ACC112 (cell line): ENCODE results near the gene RAP1GAP.

Source experiments
- H2AFZ ChIP-seq: fragments of 200-600 bp; sonication (generic); one replicate; pipeline ENCODE4 v1.6.0; 2017; ENCODE audit warnings: antibody characterized with exemption, low read length; ENCODE audit not compliant: unreplicated experiment
- H3K27ac ChIP-seq: fragments of 200-600 bp; sonication (generic); 2 replicates; pipeline ENCODE4 v1.5.1; 2014; ENCODE audit warnings: low read depth, mild to moderate bottlenecking, antibody characterized with exemption, low read length, moderate library complexity
- H3K27me3 ChIP-seq: fragments of 200-600 bp; sonication (generic); 2 replicates; pipeline ENCODE4 v1.6.1; 2014; ENCODE audit warnings: mild to moderate bottlenecking, antibody characterized with exemption, low read length, moderate library complexity, mixed read lengths; ENCODE audit not compliant: insufficient read depth
- H3K36me3 ChIP-seq: fragments of 200-600 bp; sonication (generic); 2 replicates; pipeline ENCODE4 v1.6.1; 2016; ENCODE audit warnings: mild to moderate bottlenecking, antibody characterized with exemption, low read length, moderate library complexity, mixed read lengths; ENCODE audit not compliant: insufficient read depth
- H3K4me1 ChIP-seq: fragments of 200-600 bp; sonication (generic); one replicate; pipeline ENCODE4 v1.6.1; 2016; ENCODE audit warnings: low read length, mixed read lengths; ENCODE audit not compliant: insufficient read depth, unreplicated experiment, control insufficient read depth
- H3K4me3 ChIP-seq: fragments of 200-600 bp; sonication (generic); 2 replicates; pipeline ENCODE4 v1.5.1; 2014; ENCODE audit warnings: mild to moderate bottlenecking, low read depth, low read length
- H3K79me2 ChIP-seq: fragments of 200-600 bp; sonication (generic); one replicate; pipeline ENCODE4 v1.6.0; 2016; ENCODE audit warnings: low read length; ENCODE audit not compliant: control insufficient read depth, unreplicated experiment, insufficient read depth

The RAP1GAP gene

DNA sequence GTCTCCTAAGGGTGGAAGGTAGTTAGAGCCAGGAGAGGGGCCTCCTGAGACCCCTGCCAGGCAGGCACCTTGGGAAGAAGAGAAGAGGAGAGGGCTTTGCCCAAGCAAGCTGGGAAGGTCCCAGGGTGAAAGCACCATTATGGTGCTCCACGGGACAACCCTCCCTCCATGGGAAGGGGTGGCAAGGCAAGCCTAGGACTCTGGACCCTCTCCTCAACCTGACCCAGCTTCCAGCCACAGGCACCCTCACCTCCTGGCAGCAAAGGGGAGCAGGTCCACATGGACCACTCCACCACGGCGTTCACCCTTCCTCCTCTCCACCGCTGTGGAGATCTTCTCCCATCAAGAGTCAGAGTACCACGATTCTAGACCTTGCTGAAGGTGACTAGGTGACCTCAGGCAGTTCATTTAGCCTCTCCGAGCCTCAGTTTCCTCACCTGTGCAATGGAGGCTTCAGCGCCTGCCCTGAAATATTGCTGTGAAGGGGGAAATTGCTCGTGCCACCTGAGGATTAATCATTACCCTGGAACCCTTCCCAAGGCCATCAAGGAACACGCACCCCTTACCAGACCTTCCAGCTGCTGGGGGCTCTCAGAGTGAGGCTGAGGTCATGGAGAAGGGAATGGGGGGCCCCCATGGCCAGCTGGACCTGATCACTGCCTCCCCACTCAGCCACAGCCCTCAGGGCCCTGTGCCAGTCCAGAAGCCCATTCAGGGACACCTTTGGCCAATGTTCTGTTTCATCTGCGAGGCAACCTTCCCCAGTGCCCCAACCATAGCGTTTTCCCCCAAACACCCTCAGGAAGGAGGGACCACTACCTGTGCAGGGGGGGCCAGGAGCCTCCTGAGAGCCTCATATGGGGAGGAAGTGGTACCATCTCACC is 1.6 kb downstream of the RAP1GAP start:
- no peaks in the 10 kb centered on the region for H3K79me2 ChIP-seq
- peaks cover 36% of the 10 kb centered on the region for H3K27me3 ChIP-seq
- H2AFZ ChIP-seq, result no peak overlapping the region
- H3K4me3 ChIP-seq, result no peak overlapping the region
- peaks cover 16% of the 10 kb centered on the region for H3K4me1 ChIP-seq
- H3K36me3 ChIP-seq, result no peaks in the 10 kb centered on the region
- H3K27ac ChIP-seq, result no peak overlapping the region

DNA sequence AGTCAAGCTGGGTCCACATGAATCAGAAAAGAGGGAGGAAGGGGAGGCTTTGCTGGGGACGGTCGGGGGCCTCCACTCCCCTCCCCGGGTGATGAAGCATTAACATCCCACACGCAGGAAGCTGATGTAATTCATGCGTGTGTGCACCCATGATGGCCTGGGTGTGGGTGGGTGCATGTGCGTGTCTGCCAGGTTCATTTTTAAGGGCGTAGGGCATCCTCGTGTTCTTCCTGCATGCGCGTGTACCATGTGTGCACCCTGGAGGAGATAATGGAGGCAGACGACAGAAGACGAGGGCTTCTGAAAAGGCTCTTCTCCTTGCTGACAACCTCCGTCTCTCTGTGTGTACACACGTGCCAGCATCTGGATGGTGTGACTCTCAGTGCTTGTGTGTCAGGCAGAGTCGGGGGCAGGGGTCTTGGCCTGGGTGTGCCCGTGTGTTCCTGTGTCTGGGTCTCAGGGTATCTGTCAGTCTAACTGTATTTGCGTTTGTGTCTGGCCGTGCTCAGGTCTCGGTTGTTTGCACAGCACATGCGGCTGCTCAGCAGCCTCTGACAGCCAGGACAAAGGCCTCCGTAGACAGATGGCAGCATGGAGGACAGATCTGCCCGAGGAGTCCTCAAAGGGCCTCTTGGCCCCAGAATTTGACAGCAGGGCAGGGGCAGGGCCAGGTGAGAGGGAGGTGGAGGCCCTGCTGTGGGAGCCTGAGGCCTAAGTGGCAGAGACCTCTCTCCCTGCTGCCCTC is 2.4 kb downstream of the RAP1GAP start:
- H3K27ac ChIP-seq, result no peak overlapping the region

DNA sequence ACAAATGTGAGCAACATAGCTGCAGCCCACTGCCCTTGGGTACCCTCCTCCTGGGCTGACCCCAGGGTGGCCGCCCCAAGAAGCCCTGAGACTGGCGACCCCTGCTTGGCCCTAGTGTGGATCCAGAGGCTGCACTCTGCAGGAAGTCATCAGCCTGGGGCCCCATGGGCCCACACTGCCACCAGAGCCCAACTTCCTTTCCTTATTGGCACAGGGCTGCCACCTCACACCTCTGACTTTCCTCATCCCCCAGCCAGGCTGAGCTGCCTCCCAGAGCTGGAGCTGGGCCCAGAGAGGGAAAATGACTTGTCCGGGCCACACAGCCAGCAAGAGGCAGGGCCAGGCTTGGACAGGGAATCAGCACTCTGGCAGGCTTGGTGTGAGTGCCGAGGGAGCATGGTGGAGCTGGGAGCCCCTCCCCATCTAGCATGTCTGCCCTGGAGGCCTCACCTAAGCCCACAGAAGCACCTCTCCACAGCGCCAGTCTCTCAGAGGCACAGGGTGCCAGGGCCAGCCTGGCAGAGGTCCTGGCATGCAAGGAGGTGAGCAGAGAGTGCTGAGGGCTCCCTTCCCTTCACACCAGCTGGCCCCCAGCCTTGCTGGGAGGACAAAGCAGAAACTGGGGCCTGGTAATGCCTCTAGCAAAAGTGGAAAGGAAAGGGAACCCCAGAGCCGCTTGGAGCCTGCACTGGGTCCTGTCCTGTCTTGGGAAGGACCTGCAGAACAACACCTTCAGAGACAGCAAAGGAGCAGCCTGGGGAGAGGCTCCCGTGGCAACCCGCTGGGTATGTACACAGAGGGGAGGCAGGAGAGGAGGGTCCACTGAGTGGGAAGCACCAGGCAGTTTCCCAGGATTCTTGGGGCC is 3.2 kb downstream of the RAP1GAP start:
- Histone ChIP-seq H3K4me3 (no peak overlapping the region), H3K27me3 (peaks cover 44% of the 10 kb centered on the region), H3K27ac (no peak overlapping the region), H3K36me3 (no peaks in the 10 kb centered on the region), H2AFZ (no peak overlapping the region), H3K79me2 (no peaks in the 10 kb centered on the region), H3K4me1 (peaks cover 10% of the 10 kb centered on the region)

More for the DNA sequence above, 2.4 kb downstream of the RAP1GAP start:
- Histone ChIP-seq H2AFZ (no peak overlapping the region), H3K27me3 (peaks cover 44% of the 10 kb centered on the region), H3K36me3 (no peaks in the 10 kb centered on the region), H3K4me1 (peaks cover 10% of the 10 kb centered on the region), H3K79me2 (no peaks in the 10 kb centered on the region), H3K4me3 (no peak overlapping the region)

DNA sequence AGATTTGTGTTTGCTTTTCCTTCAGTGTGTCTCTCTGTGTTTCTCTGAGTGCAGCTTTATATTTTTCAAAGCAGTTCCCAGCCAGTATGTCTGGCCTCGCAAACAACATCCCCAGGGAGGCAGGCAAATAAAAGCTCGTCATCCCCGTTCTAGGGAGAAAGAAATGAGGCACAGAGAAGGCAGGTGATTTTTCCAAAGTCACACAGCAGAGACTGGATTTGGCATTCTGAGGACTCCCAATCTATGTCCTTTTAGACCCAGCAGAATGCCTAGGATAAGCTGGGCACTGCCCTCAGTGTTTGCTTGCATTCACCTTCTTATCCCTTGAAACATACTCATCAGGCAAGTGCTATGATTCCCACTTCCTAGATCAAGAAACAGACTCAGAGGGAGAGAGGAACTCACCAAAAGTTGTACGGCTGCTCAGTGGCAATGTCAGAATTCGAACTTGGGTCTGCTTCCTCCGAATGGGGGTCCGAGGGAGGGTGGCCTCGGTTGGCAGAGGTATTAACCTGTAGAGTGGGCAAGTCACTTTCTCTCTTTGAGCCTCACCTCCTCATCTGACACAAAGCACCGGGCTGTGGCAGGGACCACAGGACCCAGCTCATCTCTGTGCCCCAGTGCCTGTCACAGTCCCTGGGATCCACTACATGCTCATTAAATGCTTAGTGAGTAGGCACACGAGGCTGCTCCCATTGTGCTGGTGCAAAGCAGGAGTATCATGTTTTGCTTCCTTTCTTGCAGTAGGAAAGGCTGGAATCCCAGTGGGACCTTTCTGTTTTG is 4.2 kb downstream of the RAP1GAP start:
- Histone ChIP-seq H3K27me3 (peaks cover 43% of the 10 kb centered on the region), H3K4me1 (peaks cover 10% of the 10 kb centered on the region), H3K4me3 (no peak overlapping the region), H3K27ac (no peak overlapping the region), H3K36me3 (no peaks in the 10 kb centered on the region), H3K79me2 (no peaks in the 10 kb centered on the region), H2AFZ (no peak overlapping the region)

DNA sequence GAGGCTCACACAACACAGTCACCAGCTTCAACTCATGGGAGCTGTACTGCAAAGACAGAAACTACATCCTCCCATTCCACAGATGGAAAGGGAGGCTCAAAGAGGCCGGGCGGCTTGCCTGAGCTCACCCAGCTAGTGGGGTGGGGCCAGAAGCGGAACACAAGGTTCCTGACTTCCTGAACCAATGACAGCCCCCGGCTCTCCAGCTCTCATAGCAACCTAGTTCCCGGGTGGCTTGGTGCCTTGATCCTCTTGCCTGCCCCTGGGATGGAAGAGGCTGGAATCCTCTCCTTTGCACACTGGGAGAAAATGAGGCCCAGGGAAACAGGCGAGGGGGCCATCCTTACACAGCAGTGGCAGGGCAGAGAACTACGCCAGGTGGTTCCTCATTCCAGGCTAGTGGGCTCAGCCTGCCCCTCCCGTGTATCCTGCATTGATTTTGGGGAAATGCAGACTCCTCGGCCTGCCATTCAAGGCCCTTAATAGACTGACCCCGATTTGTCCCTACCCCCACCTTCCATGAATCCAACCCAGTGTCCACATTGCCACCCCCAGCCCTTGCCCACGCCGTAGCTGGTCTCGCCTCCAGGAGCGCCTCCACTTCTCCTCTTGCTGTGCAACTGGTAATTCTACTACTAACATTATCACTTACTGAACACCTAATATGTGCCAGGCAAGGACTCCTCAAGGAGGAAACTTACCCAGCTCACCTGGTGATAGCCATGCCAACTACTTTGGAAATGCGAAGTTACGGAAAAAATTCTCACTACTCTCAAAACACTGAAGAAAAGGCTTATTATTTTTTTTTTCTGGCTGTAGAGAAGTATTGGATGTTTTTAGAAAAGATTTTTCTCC is 5.0 kb downstream of the RAP1GAP start:
- Histone ChIP-seq H3K4me1 (peaks cover 10% of the 10 kb centered on the region), H3K79me2 (no peaks in the 10 kb centered on the region), H3K4me3 (no peak overlapping the region), H3K27ac (no peak overlapping the region), H2AFZ (no peak overlapping the region), H3K36me3 (no peaks in the 10 kb centered on the region), H3K27me3 (peaks cover 42% of the 10 kb centered on the region)

DNA sequence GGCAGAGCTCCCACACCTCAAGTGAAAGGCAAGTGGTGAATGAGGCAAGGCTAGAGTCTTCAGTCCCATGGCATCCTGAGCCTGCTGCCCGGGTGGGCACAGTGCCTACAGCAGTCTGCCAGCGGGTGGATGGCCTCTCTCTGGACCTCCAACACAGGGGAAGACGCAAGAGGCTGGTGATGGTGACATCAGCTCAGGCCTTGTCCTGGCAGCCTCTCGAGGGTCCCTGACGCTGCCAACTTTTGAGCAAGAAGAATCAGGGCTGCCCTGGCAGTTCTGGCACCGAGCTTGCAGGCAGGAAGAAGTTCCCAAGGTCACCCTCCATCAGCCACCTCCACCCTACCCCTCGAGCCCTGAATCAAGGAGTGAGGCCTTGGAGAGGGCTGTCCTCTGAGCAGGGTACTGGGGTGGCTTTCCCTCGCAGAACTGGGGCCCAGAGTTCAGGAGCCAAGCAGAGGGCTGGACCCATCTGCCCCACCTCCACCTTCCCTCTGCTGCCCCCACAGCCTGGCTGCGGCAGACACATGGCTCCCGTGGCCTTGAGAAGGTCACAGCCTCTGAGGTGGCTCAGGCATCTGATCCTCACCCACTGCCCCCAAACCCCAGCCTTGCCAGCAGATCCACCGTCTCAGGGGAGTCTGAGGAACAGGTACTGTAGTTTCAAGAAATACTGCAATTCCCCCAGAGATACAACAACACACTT is 5.8 kb downstream of the RAP1GAP start:
- Histone ChIP-seq H2AFZ (no peak overlapping the region), H3K36me3 (no peaks in the 10 kb centered on the region), H3K4me3 (no peak overlapping the region), H3K79me2 (no peaks in the 10 kb centered on the region), H3K27me3 (peaks cover 34% of the 10 kb centered on the region), H3K4me1 (peaks cover 10% of the 10 kb centered on the region), H3K27ac (no peak overlapping the region)

DNA sequence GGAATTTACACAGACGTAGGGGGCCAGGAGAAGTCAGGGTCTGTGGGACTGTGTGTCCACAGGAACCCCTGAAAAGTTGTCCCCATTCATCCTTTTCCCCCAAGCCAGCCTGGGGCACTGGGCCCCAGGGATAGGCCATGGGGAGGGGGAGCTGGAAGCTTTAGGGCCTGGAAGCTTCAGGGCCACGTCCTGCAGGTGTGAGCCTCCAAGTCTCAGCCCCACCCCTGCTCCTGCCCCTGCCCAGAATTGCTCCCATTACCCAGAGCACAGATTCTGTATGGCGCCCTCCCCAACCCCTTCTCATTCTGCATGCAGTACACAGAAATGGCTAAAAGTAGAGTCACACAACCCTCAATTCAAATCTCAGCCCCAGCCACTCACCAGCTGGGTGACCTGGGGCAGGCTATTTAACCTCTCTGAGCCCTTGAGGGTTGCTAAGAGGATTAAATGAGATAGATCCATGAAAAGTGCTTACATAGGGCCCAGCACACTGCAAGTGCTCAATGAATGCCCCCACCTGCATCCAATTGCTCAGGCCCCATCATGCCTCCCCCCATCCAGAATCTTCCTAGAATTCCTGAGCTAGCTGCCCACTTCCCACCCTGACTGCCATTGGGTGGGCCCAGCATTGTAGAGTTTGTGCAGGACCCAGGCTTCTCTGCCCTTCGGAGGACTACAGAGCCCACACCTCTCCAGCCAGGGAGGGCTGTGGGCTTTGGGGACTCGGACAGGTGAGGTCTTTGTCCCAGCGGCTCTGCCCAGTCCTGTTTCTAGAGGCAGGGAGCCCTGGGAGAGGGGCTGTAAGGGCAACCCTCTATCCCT is 6.5 kb downstream of the RAP1GAP start:
- H3K27me3 ChIP-seq, result peaks cover 26% of the 10 kb centered on the region
- H2AFZ ChIP-seq, result no peak overlapping the region
- no peak overlapping the region for H3K4me3 ChIP-seq
- no peak overlapping the region for H3K27ac ChIP-seq
- H3K36me3 ChIP-seq, result no peaks in the 10 kb centered on the region
- H3K4me1 ChIP-seq, result peaks cover 10% of the 10 kb centered on the region
- H3K79me2 ChIP-seq, result no peaks in the 10 kb centered on the region

DNA sequence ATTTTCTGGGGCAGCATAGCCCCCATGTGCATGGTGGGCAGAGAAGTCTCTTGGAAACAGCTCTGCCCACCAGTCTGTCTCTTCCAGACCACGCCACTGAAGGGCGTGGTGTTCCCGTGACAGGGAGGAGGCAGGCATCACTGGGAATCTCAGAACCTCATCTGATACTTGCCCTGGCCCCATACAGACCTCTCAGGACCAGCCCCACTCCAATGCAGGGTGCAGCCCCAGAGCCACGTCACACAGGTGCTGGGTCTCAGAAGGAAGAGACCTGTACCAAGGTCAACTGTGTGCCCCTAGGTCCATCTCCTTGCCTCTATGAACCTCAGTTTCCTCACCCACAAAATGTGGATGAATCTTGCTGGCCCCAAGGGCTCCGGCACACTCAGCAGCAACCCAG is 7.3 kb downstream of the RAP1GAP start:
- Histone ChIP-seq H3K27ac (no peak overlapping the region), H3K4me1 (peaks cover 10% of the 10 kb centered on the region), H3K36me3 (no peaks in the 10 kb centered on the region), H3K79me2 (no peaks in the 10 kb centered on the region), H2AFZ (no peak overlapping the region), H3K4me3 (no peak overlapping the region), H3K27me3 (peaks cover 21% of the 10 kb centered on the region)
